NCI-H128 (cell line): ENCODE measurements around the gene ATXN7L1.
"Not testable (repeated sequence)": the region's sequence is repeated elsewhere in the genome, so short reads cannot be mapped to it uniquely, and the experiment has no call there.

ENCODE experiments used
- DNase-seq: peaks from one replicate; lab custom pipeline; 2025; ENCODE audit not compliant: unreplicated experiment; lab: John Stamatoyannopoulos, UW

ATXN7L1 gene

GRCh38 chr7:105862276-105862675 lies 14.1 kb downstream of the ATXN7L1 start:
- DNase-seq = no peak

GRCh38 chr7:105861224-105861623 lies 15.2 kb downstream of the ATXN7L1 start:
- no peak for DNase-seq

- no peak for DNase-seq
Observed at GRCh38 chr7:105860793-105861192, 15.6 kb downstream of the ATXN7L1 start.

- no peak for DNase-seq
Observed at GRCh38 chr7:105857009-105857952, 19.1 kb downstream of the ATXN7L1 start.

- DNase-seq = no peak
Observed at GRCh38 chr7:105854498-105854897, 21.9 kb downstream of the ATXN7L1 start.

GRCh38 chr7:105853931-105854419 lies 22.4 kb downstream of the ATXN7L1 start:
- DNase-seq = no peak

- no peak for DNase-seq
Observed at GRCh38 chr7:105851064-105851463, 25.3 kb downstream of the ATXN7L1 start.

GRCh38 chr7:105849122-105849855 lies 27.1 kb downstream of the ATXN7L1 start:
- DNase-seq = no peak

GRCh38 chr7:105846404-105846803 lies 30.0 kb downstream of the ATXN7L1 start:
- no peak for DNase-seq

GRCh38 chr7:105844681-105845080 lies 31.7 kb downstream of the ATXN7L1 start:
- DNase-seq = not testable (repeated sequence)

GRCh38 chr7:105841866-105842265 lies 34.5 kb downstream of the ATXN7L1 start:
- no peak for DNase-seq

GRCh38 chr7:105840981-105841749 lies 35.2 kb downstream of the ATXN7L1 start:
- no peak for DNase-seq

GRCh38 chr7:105839266-105839665 lies 37.1 kb downstream of the ATXN7L1 start:
- no peak for DNase-seq

- no peak for DNase-seq
Observed at GRCh38 chr7:105838627-105839231, 37.7 kb downstream of the ATXN7L1 start.

- DNase-seq = no peak
Observed at GRCh38 chr7:105837765-105838626, 38.4 kb downstream of the ATXN7L1 start.

GRCh38 chr7:105835441-105835840 lies 41.0 kb downstream of the ATXN7L1 start:
- no peak for DNase-seq

- no peak for DNase-seq
Observed at GRCh38 chr7:105831824-105832535, 44.4 kb downstream of the ATXN7L1 start.

- no peak for DNase-seq
Observed at GRCh38 chr7:105831302-105831620, 45.1 kb downstream of the ATXN7L1 start.
